AG04450 (cell line): ENCODE measurements around the gene RNF207. TPM values are rescaled to one million over a fixed set of nuclear protein-coding genes. Genes with fewer than 3 reads are reported as not detected.
A peak's percentile ranks its signal among the peaks of the same experiment; 100 is the strongest.

Source experiments
- CTCF ChIA-PET: fragments of 300-600, 350-600 bp; formaldehyde crosslinking; extraction: SDS; loops from one replicate; lab custom pipeline; 2022; ENCODE audit warnings: antibody characterized with exemption, inconsistent platforms; lab: Charles Lee
- POLR2A ChIA-PET: fragments of 350-600 bp; formaldehyde crosslinking; extraction: SDS; loops from one replicate; lab custom pipeline; 2021; ENCODE audit warnings: antibody characterized with exemption, inconsistent platforms; lab: Yijun Ruan, JAX
- DNase-seq: peaks from one replicate; pipeline ENCODE4 v3.0.0-alpha.2; 2011; ENCODE audit warnings: low read depth, low spot score
- H3K27ac ChIP-seq: one replicate; pipeline ENCODE4 v1.5.1; 2012; ENCODE audit warnings: low read depth, low read length, control low read depth
- H3K27me3 ChIP-seq: one replicate; pipeline ENCODE4 v1.6.0; 2012; ENCODE audit warnings: low read length; ENCODE audit not compliant: control insufficient read depth, insufficient read depth
- H3K4me3 ChIP-seq: 2 replicates; pipeline ENCODE4 v1.5.1; 2011; ENCODE audit warnings: mild to moderate bottlenecking, low read depth, low read length, control low read depth
- H3K9me3 ChIP-seq: 2 replicates; pipeline ENCODE4 v1.5.1; 2012; ENCODE audit warnings: low read length; ENCODE audit not compliant: control insufficient read depth, insufficient read depth
- polyA plus RNA-seq: library from polyadenylated mRNA; depleted of rRNA; stranded (reverse); fragments of >200 nt; gene quantifications from 2 replicates; pipeline ENCODE4 v1.2.3, GENCODE V29; 2011
- TF ChIP-seq, protein P1 (sequence below): IDR thresholded peaks from 2 replicates; pipeline ENCODE4 v1.5.1; 2011; ENCODE audit warnings: low read depth, low read length, control low read depth, inconsistent platforms

Gene RNF207
- polyA plus RNA-seq, 1 experiment: 7.2 TPM

DNA sequence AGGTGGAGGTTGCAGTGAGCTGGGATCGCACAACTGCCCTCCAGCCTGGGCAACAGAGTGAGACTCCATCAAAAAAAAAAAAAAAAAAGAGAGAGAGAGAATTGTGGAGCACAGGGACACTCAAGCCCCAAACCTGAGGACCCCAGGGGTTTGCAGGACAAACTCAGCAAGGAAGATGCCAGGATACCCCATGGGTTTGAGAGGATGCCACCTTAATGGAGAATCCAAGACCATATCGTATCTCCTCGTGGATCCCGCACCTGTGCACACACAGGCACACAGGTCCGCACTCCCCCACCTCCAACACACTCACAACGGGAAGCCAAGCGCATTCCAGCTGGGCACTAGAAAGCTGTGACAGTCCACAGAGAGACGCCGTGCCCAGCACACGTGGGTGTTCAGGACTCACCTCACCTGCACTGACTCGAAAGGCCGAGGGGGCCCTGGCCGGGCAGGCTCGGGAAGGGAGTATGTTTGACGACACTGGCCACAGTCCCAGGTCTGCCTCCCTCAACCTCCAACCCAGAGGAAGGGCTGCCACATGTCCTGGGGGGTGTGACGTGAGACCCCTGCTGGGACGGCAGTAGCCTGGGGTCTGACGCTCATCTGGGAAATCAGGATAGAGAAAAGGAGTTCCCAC is 36.9 kb upstream of the RNF207 start:
- ChIA-PET POLR2A (no interaction called here), CTCF (no interaction called here)
- TF ChIP-seq, protein P1, sequence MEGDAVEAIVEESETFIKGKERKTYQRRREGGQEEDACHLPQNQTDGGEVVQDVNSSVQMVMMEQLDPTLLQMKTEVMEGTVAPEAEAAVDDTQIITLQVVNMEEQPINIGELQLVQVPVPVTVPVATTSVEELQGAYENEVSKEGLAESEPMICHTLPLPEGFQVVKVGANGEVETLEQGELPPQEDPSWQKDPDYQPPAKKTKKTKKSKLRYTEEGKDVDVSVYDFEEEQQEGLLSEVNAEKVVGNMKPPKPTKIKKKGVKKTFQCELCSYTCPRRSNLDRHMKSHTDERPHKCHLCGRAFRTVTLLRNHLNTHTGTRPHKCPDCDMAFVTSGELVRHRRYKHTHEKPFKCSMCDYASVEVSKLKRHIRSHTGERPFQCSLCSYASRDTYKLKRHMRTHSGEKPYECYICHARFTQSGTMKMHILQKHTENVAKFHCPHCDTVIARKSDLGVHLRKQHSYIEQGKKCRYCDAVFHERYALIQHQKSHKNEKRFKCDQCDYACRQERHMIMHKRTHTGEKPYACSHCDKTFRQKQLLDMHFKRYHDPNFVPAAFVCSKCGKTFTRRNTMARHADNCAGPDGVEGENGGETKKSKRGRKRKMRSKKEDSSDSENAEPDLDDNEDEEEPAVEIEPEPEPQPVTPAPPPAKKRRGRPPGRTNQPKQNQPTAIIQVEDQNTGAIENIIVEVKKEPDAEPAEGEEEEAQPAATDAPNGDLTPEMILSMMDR: no peak
- Histone ChIP-seq H3K4me3 (no peak overlapping the region), H3K9me3 (no peaks in the 10 kb centered on the region; the same call in 1 of the 2 replicates), H3K27me3 (peaks cover 23% of the 10 kb centered on the region), H3K27ac (no peak overlapping the region)
- DNase-seq: no peak

DNA sequence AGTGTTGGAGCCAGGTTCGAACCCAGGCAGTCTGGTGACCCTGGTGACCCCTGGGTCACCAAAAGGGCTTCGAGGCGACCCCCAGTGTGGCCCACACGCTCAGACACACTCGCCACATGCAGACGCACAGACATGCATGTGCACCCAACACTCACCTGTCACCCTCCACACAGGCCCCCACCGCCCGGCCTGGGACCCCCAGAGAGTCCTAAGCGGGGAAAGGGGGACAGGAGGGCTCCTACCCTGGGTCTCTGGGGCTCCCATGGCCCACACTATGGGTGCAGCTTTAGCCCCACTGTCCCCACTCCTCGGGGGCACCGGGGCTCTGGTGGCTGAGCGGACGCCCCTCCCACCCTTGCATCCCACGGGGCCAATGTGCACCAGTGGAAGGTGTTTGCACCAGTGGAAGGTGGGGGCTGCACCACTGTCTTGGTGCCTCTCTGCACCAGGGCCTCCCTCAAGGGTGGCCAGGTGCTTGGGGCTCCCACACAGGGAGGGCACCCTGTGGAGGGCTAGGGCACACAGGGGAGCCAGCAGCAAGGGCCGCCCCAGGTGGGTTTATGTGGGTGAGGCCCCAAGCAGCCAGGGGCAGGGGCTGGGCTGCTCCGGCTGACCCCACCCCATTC is 35.7 kb upstream of the RNF207 start:
- Histone ChIP-seq H3K9me3 (no peaks in the 10 kb centered on the region; the same call in 1 of the 2 replicates), H3K27me3 (peaks cover 18% of the 10 kb centered on the region), H3K27ac (no peak overlapping the region), H3K4me3 (no peak overlapping the region)
- DNase-seq: no peak
- ChIA-PET POLR2A (no interaction called here), CTCF (interaction anchor here (0.8 kb wide), 1 partner anchor 35 kb away, joined by 3 read pairs; no protein-coding TSS in a partner anchor)
- TF ChIP-seq, protein P1: no peak

DNA sequence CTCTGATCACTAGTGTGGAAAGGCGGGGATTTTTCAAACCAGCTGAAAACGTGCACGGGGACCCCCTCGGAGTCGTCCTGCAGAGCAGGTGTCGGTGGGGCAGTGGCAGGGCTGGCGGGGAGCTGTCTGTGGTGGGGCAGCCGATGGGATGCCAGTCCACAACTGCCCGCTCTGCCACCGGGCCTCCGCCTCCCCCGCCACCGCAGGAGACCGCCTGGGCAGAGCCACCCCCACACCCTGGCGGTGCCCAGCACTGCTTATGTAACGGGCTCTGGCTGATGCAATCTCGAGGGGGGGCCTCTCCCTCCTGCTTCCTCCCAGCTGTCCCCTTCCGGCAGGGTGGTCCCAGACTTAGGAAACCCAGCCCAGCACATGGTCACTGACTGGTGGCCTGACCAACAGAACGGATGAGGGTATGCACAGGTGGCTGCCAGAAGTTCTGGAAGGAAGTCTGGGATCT is 35.1 kb upstream of the RNF207 start:
- Histone ChIP-seq H3K27ac (no peak overlapping the region), H3K4me3 (no peak overlapping the region), H3K9me3 (no peaks in the 10 kb centered on the region; the same call in 1 of the 2 replicates), H3K27me3 (peaks cover 19% of the 10 kb centered on the region)
- POLR2A ChIA-PET: no interaction called here
- DNase-seq: no peak
- CTCF ChIA-PET: interaction anchor here (0.8 to 1.5 kb wide), 2 partner anchors 34 to 89 kb away, joined by 3 to 5 read pairs; no protein-coding TSS in a partner anchor
- TF ChIP-seq, protein P1: no peak

DNA sequence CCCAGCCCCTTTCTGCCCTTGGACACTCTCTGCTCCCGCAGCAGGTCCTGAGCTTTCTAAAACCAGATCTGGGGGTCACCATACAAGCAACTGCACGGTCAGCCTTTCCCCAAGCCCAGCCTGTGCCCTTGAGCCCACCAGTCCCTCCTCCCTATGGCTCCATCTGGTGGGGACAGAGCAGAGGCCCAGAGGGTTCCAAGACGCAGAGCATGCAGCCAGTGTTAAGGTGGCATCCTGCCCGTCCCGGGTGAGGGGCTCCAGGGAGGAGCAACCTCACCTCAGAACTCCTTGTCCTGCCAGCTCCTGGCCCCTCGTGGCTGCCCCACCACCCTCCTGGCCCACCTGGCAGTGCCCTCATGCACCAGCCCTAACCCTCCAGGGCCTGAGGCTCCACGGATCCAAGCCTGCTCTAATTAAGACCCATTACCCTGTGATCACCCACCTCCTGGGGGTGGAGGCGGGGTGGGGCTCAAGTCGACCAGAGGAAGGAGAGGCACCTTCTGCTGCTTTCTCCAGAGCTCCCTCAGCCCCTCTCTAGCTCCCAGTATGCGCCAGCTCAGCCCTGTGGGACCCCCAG is 34.3 kb upstream of the RNF207 start:
- no peak overlapping the region for H3K4me3 ChIP-seq
- peaks cover 19% of the 10 kb centered on the region for H3K27me3 ChIP-seq
- DNase-seq: no peak
- H3K27ac ChIP-seq: no peak overlapping the region
- ChIA-PET POLR2A (no interaction called here), CTCF (interaction anchor here (0.6 to 1.5 kb wide), 2 partner anchors 84 to 90 kb away, joined by 3 to 5 read pairs; no protein-coding TSS in a partner anchor)
- H3K9me3 ChIP-seq: no peaks in the 10 kb centered on the region; the same call in 1 of the 2 replicates
- TF ChIP-seq, protein P1: peak; percentile 38
